ENCODE data around the gene LGALS7. TPM values are rescaled to one million over a fixed set of nuclear protein-coding genes. Genes with fewer than 3 reads are reported as not detected.

The LGALS7 gene
- total RNA-seq, 3 donors from 2014 or later: not detected

- peaks cover 19% of the 10 kb centered on the region for H3K36me3 ChIP-seq (ENCODE audit: low read depth)
- ATAC-seq: no peak
- H3K4me3 ChIP-seq: no peak overlapping the region
- DNase-seq: peak in 2 of 3 donors; percentile 31 to 50
- H3K4me1 ChIP-seq (ENCODE audit: low read depth): peaks cover 24% of the 10 kb centered on the region
- no peak for TF ChIP-seq CTCF (IDR thresholded peaks at IDR 0.05)
- intact Hi-C loops (cut with DNase I, micrococcal nuclease): no loop called here
- H3K9me3 ChIP-seq: no peaks in the 10 kb centered on the region
Measured at GRCh38 chr19:38727868-38728660, 45.3 kb downstream of the LGALS7 start.

GRCh38 chr19:38727306-38727867 is 45.9 kb downstream of the LGALS7 start:
- Histone ChIP-seq H3K4me1 (ENCODE audit: low read depth) (peaks cover 18% of the 10 kb centered on the region), H3K36me3 (ENCODE audit: low read depth) (peaks cover 19% of the 10 kb centered on the region), H3K9me3 (no peaks in the 10 kb centered on the region), H3K4me3 (no peak overlapping the region)
- no peak for ATAC-seq
- intact Hi-C loops (cut with DNase I, micrococcal nuclease): no loop called here
- peak in 1 of 3 donors; percentile 27 for DNase-seq
- TF ChIP-seq CTCF (IDR thresholded peaks at IDR 0.05): no peak

- no peaks in the 10 kb centered on the region for H3K9me3 ChIP-seq
- ATAC-seq (no peak), DNase-seq (peak in 1 of 3 donors; percentile 29)
- no peak overlapping the region for H3K4me3 ChIP-seq
- intact Hi-C loops (cut with DNase I, micrococcal nuclease): no loop called here
- H3K36me3 ChIP-seq (ENCODE audit: low read depth): peaks cover 19% of the 10 kb centered on the region
- peaks cover 12% of the 10 kb centered on the region for H3K4me1 ChIP-seq (ENCODE audit: low read depth)
- no peak for TF ChIP-seq CTCF (IDR thresholded peaks at IDR 0.05)
Measured at GRCh38 chr19:38726761-38727301, 46.5 kb downstream of the LGALS7 start.

GRCh38 chr19:38726284-38726673 is 47.0 kb downstream of the LGALS7 start:
- H3K9me3 ChIP-seq: no peaks in the 10 kb centered on the region
- no peak overlapping the region for H3K4me3 ChIP-seq
- ATAC-seq (no peak), DNase-seq (no peak)
- peaks cover 7% of the 10 kb centered on the region for H3K4me1 ChIP-seq (ENCODE audit: low read depth)
- H3K36me3 ChIP-seq (ENCODE audit: low read depth): peaks cover 19% of the 10 kb centered on the region
- intact Hi-C loops (cut with DNase I, micrococcal nuclease): no loop called here
- no peak for TF ChIP-seq CTCF (IDR thresholded peaks at IDR 0.05)

- peaks cover under 1% of the 10 kb centered on the region for H3K4me1 ChIP-seq (ENCODE audit: low read depth)
- peak in 1 of 3 donors; percentile 25 for DNase-seq
- intact Hi-C loops (cut with DNase I, micrococcal nuclease): no loop called here
Measured at GRCh38 chr19:38725469-38726283, 47.6 kb downstream of the LGALS7 start.

More at GRCh38 chr19:38725469-38726283, 47.6 kb downstream of the LGALS7 start:
- peaks cover 19% of the 10 kb centered on the region for H3K36me3 ChIP-seq (ENCODE audit: low read depth)
- no peaks in the 10 kb centered on the region for H3K9me3 ChIP-seq
- ATAC-seq: no peak
- no peak overlapping the region for H3K4me3 ChIP-seq
- no peak for TF ChIP-seq CTCF (IDR thresholded peaks at IDR 0.05)

Measured in mucosa of descending colon (tissue), 3 donors.